ENCODE data around the gene PPP1R1B. TPM values are rescaled to one million over a fixed set of nuclear protein-coding genes. Genes with fewer than 3 reads are reported as not detected.
A peak's percentile ranks its signal among the peaks of the same experiment; 100 is the strongest.

Gene PPP1R1B
- total and polyA plus RNA-seq, 9 of the 15 experiments (the other 6 are each of a cell fraction or from before 2014, with no cell fraction given), result 0.07 to 0.18 (median 0.10) TPM; not detected in 4

DNA sequence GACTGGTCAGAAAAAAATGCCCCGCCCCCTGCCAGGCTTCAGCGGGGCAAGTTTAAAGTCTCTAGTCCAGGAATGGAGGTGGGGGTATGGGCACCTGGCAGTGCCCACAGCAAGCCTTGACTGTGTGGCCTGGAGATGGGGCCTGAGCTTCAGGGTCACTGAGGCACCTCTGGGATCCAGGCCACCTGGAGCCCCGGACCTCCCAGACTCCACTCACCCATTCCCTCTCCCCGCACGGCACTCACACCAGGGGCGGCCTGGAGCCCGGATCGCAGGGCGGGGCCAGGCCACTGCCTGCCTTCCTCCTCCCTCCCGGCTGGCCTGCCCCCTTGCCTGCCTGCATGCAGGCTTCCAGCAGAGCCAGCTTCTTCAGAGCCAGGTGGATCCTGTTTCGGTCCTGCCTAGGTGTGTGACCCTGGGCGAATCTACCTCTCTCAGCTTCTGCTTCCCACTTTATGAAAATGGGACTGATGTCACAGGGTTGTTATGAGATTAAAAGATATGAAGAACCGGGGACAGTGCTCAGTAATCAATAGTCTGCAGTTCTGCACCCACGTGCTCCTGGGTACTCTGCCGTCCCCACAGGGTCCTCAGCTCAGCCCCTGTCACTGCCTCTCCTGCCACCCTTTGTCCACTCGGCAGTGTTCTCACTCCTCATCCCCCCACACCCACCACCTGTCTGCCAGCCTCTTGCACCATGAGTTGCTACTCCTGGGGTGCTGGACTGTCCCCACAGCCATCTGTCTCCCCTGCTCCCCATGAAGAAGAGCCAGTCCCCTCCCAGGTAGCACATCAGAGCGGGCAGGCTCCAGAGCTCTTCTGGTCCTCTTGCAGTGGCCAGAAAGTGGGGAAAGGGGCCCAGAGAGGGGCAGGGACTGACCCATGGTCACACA, 37.2 kb downstream of the PPP1R1B start (continued):
- TF ChIP-seq, protein P1, sequence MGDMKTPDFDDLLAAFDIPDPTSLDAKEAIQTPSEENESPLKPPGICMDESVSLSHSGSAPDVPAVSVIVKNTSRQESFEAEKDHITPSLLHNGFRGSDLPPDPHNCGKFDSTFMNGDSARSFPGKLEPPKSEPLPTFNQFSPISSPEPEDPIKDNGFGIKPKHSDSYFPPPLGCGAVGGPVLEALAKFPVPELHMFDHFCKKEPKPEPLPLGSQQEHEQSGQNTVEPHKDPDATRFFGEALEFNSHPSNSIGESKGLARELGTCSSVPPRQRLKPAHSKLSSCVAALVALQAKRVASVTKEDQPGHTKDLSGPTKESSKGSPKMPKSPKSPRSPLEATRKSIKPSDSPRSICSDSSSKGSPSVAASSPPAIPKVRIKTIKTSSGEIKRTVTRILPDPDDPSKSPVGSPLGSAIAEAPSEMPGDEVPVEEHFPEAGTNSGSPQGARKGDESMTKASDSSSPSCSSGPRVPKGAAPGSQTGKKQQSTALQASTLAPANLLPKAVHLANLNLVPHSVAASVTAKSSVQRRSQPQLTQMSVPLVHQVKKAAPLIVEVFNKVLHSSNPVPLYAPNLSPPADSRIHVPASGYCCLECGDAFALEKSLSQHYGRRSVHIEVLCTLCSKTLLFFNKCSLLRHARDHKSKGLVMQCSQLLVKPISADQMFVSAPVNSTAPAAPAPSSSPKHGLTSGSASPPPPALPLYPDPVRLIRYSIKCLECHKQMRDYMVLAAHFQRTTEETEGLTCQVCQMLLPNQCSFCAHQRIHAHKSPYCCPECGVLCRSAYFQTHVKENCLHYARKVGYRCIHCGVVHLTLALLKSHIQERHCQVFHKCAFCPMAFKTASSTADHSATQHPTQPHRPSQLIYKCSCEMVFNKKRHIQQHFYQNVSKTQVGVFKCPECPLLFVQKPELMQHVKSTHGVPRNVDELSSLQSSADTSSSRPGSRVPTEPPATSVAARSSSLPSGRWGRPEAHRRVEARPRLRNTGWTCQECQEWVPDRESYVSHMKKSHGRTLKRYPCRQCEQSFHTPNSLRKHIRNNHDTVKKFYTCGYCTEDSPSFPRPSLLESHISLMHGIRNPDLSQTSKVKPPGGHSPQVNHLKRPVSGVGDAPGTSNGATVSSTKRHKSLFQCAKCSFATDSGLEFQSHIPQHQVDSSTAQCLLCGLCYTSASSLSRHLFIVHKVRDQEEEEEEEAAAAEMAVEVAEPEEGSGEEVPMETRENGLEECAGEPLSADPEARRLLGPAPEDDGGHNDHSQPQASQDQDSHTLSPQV (IDR thresholded peaks at IDR 0.05), result 0 out of 2 replicates have a peak, but pooled peaks have one; percentile 35
- TF ChIP-seq, protein P2, sequence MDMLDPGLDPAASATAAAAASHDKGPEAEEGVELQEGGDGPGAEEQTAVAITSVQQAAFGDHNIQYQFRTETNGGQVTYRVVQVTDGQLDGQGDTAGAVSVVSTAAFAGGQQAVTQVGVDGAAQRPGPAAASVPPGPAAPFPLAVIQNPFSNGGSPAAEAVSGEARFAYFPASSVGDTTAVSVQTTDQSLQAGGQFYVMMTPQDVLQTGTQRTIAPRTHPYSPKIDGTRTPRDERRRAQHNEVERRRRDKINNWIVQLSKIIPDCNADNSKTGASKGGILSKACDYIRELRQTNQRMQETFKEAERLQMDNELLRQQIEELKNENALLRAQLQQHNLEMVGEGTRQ (CRISPR knock-in tag; IDR thresholded peaks at IDR 0.05), result peak; percentile 32; the same call in 1 of the 2 replicates
- peak; percentile 31; the same call in 1 of the 2 replicates for TF ChIP-seq POLR2AphosphoS2 (IDR thresholded peaks at IDR 0.05; ENCODE audit: low read length)
- TF ChIP-seq FOXA1 (IDR thresholded peaks at IDR 0.05; ENCODE audit: borderline replicate concordance), result no peak
- TF ChIP-seq, protein P3, sequence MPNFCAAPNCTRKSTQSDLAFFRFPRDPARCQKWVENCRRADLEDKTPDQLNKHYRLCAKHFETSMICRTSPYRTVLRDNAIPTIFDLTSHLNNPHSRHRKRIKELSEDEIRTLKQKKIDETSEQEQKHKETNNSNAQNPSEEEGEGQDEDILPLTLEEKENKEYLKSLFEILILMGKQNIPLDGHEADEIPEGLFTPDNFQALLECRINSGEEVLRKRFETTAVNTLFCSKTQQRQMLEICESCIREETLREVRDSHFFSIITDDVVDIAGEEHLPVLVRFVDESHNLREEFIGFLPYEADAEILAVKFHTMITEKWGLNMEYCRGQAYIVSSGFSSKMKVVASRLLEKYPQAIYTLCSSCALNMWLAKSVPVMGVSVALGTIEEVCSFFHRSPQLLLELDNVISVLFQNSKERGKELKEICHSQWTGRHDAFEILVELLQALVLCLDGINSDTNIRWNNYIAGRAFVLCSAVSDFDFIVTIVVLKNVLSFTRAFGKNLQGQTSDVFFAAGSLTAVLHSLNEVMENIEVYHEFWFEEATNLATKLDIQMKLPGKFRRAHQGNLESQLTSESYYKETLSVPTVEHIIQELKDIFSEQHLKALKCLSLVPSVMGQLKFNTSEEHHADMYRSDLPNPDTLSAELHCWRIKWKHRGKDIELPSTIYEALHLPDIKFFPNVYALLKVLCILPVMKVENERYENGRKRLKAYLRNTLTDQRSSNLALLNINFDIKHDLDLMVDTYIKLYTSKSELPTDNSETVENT (CRISPR knock-in tag; IDR thresholded peaks at IDR 0.05), result 0 out of 2 replicates have a peak, but pooled peaks have one; percentile 13
- peak; percentile 56 for TF ChIP-seq RBFOX2 (IDR thresholded peaks at IDR 0.05; ENCODE audit: low read depth, low read length)
- 0 out of 2 replicates have a peak, but pooled peaks have one; percentile 58 for TF ChIP-seq SMARCA5 (IDR thresholded peaks at IDR 0.05)
- peak; percentile 58 for TF ChIP-seq HMGN3 (IDR thresholded peaks at IDR 0.05; ENCODE audit: borderline replicate concordance, extremely low read depth, insufficient read length, low read depth, low read length)
- TF ChIP-seq, protein P4, sequence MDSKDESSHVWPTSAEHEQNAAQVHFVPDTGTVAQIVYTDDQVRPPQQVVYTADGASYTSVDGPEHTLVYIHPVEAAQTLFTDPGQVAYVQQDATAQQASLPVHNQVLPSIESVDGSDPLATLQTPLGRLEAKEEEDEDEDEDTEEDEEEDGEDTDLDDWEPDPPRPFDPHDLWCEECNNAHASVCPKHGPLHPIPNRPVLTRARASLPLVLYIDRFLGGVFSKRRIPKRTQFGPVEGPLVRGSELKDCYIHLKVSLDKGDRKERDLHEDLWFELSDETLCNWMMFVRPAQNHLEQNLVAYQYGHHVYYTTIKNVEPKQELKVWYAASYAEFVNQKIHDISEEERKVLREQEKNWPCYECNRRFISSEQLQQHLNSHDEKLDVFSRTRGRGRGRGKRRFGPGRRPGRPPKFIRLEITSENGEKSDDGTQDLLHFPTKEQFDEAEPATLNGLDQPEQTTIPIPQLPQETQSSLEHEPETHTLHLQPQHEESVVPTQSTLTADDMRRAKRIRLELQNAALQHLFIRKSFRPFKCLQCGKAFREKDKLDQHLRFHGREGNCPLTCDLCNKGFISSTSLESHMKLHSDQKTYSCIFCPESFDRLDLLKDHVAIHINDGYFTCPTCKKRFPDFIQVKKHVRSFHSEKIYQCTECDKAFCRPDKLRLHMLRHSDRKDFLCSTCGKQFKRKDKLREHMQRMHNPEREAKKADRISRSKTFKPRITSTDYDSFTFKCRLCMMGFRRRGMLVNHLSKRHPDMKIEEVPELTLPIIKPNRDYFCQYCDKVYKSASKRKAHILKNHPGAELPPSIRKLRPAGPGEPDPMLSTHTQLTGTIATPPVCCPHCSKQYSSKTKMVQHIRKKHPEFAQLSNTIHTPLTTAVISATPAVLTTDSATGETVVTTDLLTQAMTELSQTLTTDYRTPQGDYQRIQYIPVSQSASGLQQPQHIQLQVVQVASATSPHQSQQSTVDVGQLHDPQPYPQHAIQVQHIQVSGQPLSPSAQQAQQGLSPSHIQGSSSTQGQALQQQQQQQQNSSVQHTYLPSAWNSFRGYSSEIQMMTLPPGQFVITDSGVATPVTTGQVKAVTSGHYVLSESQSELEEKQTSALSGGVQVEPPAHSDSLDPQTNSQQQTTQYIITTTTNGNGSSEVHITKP (IDR thresholded peaks at IDR 0.05; ENCODE audit: partially characterized antibody), result no peak
- peak; percentile 4; the same call in 1 of the 2 replicates for TF ChIP-seq MYNN (IDR thresholded peaks at IDR 0.05)
- TF ChIP-seq MYNN (CRISPR knock-in tag; IDR thresholded peaks at IDR 0.05), result no peak
- no peak for TF ChIP-seq RBM34 (IDR thresholded peaks at IDR 0.05; ENCODE audit: borderline replicate concordance, insufficient read depth, low read length)
- TF ChIP-seq NRF1 (conservative IDR thresholded peaks at IDR 0.05 in 1 of 2, IDR thresholded peaks at IDR 0.05 in 1 of 2), result 0 out of 4 replicates have a peak, but pooled peaks of 1 of the 2 experiments have one; percentile 23
- no peak for TF ChIP-seq ZNF507 (tag; conservative IDR thresholded peaks at IDR 0.05)
- peak; percentile 16; the same call in 1 of the 2 replicates for TF ChIP-seq ARID1B (IDR thresholded peaks at IDR 0.05)
